GM12873 (cell line): Measurements from ENCODE around the gene RPTOR.

Source experiments
- CTCF ChIP-seq: IDR thresholded peaks from 2 replicates; pipeline ENCODE4 v1.5.1; 2012; ENCODE audit warnings: low read depth, mild to moderate bottlenecking, moderate library complexity, low read length, control low read depth; ENCODE audit not compliant: insufficient read depth; ENCODE audit errors: missing control alignments

Gene RPTOR

GRCh38 chr17:80696964-80697363, 152.3 kb downstream of the RPTOR start:
- no peak for TF ChIP-seq CTCF

DNA sequence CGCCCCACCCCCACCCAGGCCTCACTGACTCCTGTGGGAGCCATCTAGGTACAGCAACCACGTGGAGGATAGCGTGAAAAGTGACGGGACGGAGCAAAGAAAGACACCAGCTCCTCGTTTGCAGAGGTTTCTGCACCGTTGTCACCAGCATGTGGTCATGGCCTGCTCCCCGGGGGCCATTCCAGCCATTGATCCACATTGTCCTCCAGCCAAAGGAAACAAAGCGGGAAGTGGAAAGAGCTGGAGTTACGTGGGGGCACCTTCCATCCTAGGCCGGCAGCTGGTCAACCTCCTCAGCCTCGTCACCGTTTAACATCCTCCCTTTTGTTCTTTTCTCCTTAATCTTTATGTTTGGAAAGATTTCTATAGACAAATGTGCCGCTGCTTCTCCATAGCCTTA, 153.7 kb downstream of the RPTOR start:
- no peak for TF ChIP-seq CTCF

- no peak for TF ChIP-seq CTCF
Observed at GRCh38 chr17:80701730-80702129, 157.1 kb downstream of the RPTOR start.

DNA sequence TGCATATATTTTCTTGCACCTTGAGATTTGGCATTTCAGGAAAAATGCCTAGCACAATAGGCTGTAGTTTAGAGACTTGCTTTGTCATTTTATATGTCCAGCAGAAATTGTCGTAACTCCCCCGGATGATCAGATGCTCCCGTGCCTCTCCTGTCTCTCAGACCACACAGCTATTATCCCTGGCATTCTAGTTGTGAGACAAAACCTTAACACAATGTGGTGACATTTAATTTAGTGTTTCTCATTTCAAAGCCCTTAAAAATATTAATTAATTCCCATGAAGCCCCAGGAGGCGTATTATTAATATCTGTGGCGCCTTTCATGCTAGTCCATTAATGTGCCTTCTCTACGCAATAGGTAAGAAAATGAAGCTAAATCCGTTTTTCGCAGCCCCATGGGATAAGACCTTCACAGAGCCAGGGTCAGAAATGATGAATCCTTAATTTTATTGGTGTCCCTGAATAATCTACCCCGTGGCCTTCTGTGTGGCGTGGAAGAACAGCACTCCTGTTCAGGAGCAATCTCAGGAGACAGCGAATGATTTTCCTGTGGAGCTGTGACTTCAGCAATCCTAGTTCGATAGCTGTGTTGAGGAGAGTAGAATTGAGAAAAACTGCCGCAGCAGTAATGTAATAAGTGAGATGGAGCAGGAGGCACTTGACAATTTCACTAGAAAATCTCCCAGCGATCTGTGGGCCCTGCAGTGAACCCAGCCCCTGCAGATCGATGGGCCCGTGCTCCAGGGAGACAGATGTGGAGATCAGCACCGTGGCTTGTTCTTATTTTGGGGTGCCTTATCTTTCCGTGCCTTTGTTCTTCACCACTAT, 157.9 kb downstream of the RPTOR start:
- no peak for TF ChIP-seq CTCF

- no peak for TF ChIP-seq CTCF
Observed at GRCh38 chr17:80703142-80703478, 158.5 kb downstream of the RPTOR start.

DNA sequence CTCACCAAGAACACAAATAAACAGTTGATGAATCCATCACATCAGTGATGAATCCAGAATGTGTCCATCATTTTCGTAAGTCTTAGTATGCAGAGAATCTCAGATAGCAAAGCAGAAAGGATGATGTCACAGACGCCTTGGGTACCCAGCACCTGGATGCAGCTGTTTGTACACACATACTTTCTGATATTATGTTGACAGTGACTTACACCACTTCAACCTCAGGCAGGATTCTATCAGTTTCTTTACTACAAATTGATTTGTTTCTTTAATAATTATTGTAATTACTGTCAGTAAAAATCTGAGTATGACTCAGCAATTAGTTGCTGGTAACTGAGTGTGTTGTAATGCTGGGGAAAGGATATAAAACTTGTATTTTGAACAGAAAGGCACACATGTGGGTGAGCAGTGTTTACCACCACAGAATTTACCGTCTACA, 159.8 kb downstream of the RPTOR start:
- TF ChIP-seq CTCF: no peak

DNA sequence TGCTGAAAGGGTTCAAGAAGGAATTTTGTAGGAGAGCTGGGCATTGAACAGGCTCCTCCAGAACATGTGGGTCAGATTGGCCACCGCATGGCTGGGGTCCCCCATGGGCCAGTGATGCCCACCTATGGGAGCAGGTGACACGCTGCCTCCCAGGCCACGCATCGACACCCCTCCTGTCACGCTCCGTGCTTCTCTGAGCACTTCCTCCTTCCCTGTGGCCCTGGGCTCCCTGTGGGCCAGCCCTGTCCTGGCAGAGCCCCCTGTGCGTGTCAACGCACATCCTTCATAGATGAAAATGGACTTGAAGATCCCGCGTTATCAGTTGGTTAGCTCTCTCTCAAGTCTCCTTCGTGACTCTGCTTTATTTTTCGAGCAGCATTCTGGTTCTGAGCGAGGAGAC, 160.3 kb downstream of the RPTOR start:
- TF ChIP-seq CTCF: no peak
